WERI-Rb-1 (cell line): ENCODE results near the gene PER2.
"Not testable (repeated sequence)": the region's sequence is repeated elsewhere in the genome, so short reads cannot be mapped to it uniquely, and the experiment has no call there.

Experiments
- DNase-seq: peaks from one replicate; pipeline ENCODE4 v3.0.0-alpha.2; 2020
- H3K27ac ChIP-seq: fragments of 250-450 bp; sonication (Bioruptor Pico); 2 replicates; pipeline ENCODE4 v1.5.1; 2020; ENCODE audit warnings: mild to moderate bottlenecking, moderate library complexity
- H3K27me3 ChIP-seq: fragments of 250-450 bp; sonication (Bioruptor Pico); 2 replicates; pipeline ENCODE4 v1.5.1; 2021; ENCODE audit warnings: mild to moderate bottlenecking, low read depth, moderate library complexity; ENCODE audit not compliant: insufficient read depth, severe bottlenecking
- H3K36me3 ChIP-seq: fragments of 250-450 bp; sonication (Bioruptor Pico); 2 replicates; pipeline ENCODE4 v1.5.1; 2020; ENCODE audit warnings: mild to moderate bottlenecking, moderate library complexity
- H3K4me3 ChIP-seq: 2 replicates; pipeline ENCODE4 v1.5.1; 2011; ENCODE audit warnings: low read depth, mild to moderate bottlenecking, control low read depth, low read length
- H3K9me3 ChIP-seq: fragments of 250-450 bp; sonication (Bioruptor Pico); 2 replicates; pipeline ENCODE4 v1.5.1; 2021; ENCODE audit warnings: mild to moderate bottlenecking, moderate library complexity; ENCODE audit not compliant: severe bottlenecking
- TF ChIP-seq, protein P1 (sequence below): IDR thresholded peaks from 2 replicates; pipeline ENCODE4 v1.5.1; 2011; ENCODE audit warnings: low read depth, mild to moderate bottlenecking, control low read depth, inconsistent platforms, low read length

The PER2 gene

DNA sequence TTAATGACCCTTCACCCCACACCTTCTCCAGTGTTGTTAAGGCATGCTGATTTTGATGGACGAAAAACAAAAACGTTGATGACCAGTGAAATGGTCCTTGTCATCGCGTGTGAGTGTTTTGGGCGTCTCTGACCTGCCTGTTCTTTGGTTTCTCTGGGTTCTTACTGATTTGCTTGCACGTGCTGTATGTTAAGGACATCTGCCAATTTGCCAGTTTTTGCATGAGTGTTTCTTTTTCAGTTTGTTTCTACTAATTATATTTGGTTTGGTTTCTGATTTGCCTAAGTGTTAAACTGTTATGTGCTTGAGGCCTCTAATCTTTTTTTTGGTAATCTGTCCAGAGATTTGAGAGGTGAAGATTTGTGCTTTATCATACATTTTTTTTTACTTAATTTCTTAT lies 46.5 kb upstream of the PER2 start:
- H3K4me3 ChIP-seq: no peak overlapping the region
- no peaks in the 10 kb centered on the region for H3K27me3 ChIP-seq
- peaks cover 21% of the 10 kb centered on the region for H3K36me3 ChIP-seq
- TF ChIP-seq, protein P1, sequence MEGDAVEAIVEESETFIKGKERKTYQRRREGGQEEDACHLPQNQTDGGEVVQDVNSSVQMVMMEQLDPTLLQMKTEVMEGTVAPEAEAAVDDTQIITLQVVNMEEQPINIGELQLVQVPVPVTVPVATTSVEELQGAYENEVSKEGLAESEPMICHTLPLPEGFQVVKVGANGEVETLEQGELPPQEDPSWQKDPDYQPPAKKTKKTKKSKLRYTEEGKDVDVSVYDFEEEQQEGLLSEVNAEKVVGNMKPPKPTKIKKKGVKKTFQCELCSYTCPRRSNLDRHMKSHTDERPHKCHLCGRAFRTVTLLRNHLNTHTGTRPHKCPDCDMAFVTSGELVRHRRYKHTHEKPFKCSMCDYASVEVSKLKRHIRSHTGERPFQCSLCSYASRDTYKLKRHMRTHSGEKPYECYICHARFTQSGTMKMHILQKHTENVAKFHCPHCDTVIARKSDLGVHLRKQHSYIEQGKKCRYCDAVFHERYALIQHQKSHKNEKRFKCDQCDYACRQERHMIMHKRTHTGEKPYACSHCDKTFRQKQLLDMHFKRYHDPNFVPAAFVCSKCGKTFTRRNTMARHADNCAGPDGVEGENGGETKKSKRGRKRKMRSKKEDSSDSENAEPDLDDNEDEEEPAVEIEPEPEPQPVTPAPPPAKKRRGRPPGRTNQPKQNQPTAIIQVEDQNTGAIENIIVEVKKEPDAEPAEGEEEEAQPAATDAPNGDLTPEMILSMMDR: no peak
- DNase-seq: no peak
- no peak overlapping the region for H3K27ac ChIP-seq
- H3K9me3 ChIP-seq: no peaks in the 10 kb centered on the region

DNA sequence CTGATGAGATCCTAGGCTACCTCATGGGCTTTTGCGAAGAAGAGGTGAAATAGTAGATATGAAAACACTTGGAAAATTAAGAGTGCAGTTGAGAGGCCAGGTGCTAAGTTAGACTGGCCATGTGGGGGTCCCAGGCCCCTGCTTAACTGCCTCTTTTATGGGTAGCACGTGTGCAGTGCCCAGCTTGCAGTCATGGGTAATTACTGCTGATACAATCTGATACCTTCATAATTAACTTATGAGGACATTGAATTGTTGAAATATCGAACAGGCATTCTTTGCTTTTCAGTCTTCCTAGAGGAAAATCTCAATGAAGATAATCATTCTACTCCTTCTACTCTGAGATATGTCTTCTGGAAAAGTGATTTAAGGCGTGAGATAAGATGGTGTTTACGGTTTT lies 43.5 kb upstream of the PER2 start:
- TF ChIP-seq, protein P1: no peak
- no peaks in the 10 kb centered on the region for H3K9me3 ChIP-seq
- H3K36me3 ChIP-seq: peaks cover 45% of the 10 kb centered on the region
- no peak overlapping the region for H3K27ac ChIP-seq
- H3K4me3 ChIP-seq: no peak overlapping the region
- no peaks in the 10 kb centered on the region for H3K27me3 ChIP-seq
- DNase-seq: no peak

GRCh38 chr2:238330391-238330790 lies 42.0 kb upstream of the PER2 start:
- H3K36me3 ChIP-seq: peaks cover 56% of the 10 kb centered on the region

DNA sequence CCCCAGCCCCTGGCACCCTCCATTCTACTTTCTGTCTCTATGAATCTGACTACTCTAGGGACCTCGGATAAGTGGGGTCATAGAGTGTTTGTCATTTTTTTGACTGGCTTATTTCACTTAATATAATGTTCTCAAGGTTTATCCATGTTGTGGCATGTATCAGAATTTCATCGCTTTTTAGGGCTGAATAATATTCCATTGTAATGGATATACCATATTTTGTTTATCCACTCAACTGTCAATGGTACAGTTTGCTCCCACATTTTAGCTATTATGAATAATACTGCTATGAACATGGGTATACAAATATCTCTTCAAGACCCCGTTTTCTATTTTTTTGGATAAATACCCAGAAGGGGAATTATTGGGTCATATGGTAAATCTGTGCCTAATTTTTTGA lies 39.3 kb upstream of the PER2 start:
- TF ChIP-seq, protein P1: no peak
- H3K27me3 ChIP-seq: no peaks in the 10 kb centered on the region
- H3K36me3 ChIP-seq: peaks cover 54% of the 10 kb centered on the region
- no peak for DNase-seq
- H3K27ac ChIP-seq: no peak overlapping the region
- no peak overlapping the region for H3K4me3 ChIP-seq
- no peaks in the 10 kb centered on the region for H3K9me3 ChIP-seq

More at GRCh38 chr2:238330391-238330790, 42.0 kb upstream of the PER2 start:
- Histone ChIP-seq H3K9me3 (no peaks in the 10 kb centered on the region), H3K27me3 (no peaks in the 10 kb centered on the region), H3K27ac (no peak overlapping the region), H3K4me3 (no peak overlapping the region)
- DNase-seq: no peak
- TF ChIP-seq, protein P1: no peak

- TF ChIP-seq, protein P1: no peak
- no peak for DNase-seq
- Histone ChIP-seq H3K36me3 (peaks cover 55% of the 10 kb centered on the region), H3K9me3 (no peaks in the 10 kb centered on the region), H3K4me3 (no peak overlapping the region), H3K27me3 (no peaks in the 10 kb centered on the region), H3K27ac (no peak overlapping the region)
Measured at GRCh38 chr2:238326801-238327365, 38.5 kb upstream of the PER2 start.

DNA sequence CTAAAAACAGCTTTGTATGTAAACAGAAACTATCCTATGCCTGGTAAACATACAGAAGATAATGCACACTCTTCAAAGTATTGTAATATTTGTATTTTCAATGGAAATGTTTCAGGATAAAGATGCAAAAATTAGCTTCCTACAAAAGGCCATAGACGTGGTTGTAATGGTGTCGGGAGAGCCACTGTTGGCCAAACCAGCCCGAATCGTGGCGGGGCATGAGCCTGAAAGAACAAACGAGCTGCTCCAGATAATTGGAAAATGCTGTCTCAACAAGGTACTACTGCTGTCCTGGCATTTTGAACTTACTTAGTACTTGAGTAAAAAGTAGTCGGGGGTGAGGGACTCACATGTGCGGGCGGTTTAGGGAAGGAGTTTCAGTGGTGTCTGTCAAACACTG lies 37.3 kb upstream of the PER2 start:
- Histone ChIP-seq H3K9me3 (no peaks in the 10 kb centered on the region), H3K27me3 (no peaks in the 10 kb centered on the region), H3K4me3 (no peak overlapping the region), H3K27ac (no peak overlapping the region), H3K36me3 (peaks cover 54% of the 10 kb centered on the region)
- no peak for DNase-seq
- TF ChIP-seq, protein P1: no peak

DNA sequence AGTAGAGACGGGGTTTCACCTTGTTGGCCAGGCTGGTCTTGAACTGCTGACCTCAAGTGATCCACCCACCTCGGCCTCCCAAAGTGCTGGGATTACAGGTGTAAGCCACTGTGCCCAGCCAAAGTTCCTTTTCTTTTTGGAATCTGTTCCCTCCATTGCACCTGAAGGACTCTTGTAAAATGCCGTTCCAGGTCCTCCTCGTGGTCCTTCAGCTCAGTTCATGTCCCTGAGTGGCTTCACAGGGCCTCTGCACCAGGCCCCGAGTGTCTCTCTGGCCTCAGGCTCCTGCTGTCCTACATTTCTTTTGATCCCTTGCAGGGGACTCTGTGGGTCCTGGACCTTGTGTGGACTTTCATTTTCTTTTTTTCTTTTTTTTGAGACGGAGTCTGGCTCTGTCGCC lies 35.8 kb upstream of the PER2 start:
- H3K27ac ChIP-seq, H3K27me3 ChIP-seq, DNase-seq, H3K9me3 ChIP-seq, H3K4me3 ChIP-seq: not testable (repeated sequence)
- peaks cover 41% of the 10 kb centered on the region for H3K36me3 ChIP-seq
